Ovary (tissue), 3 donors: ENCODE results near the gene COX7B2.

Experiments
- CTCF ChIP-seq, 3 donors: fragments of 450-650 bp in 2 of 3; fragments of 200-600 bp in 1 of 3; IDR thresholded peaks; one replicate each; pipeline versions ENCODE4 v1.5.1 to v1.8.0; 2016 to 2022; ENCODE audit warnings: antibody characterized with exemption in 3 of 3, mild to moderate bottlenecking in 1 of 3
- EP300 ChIP-seq: sonication (generic); formaldehyde crosslinking; IDR thresholded peaks from one replicate; pipeline ENCODE4 v1.6.1; 2017; ENCODE audit warnings: antibody characterized with exemption
- donor health status: DM: no; HTN: no; CAD: no.

GRCh38 chr4:46956451-46956850 lies 47.4 kb upstream of the COX7B2 start:
- TF ChIP-seq CTCF (IDR thresholded peaks at IDR 0.05) (no peak), EP300 (no peak)
